GM20000 (cell line): Measurements from ENCODE around the gene STIP1.

Source experiments
- DNase-seq: peaks from one replicate; pipeline ENCODE4 v3.0.0; 2012; ENCODE audit warnings: low spot score
- CTCF ChIP-seq: IDR thresholded peaks from 2 replicates; pipeline ENCODE4 v1.5.1; 2012; ENCODE audit warnings: mild to moderate bottlenecking, control low read depth; ENCODE audit errors: extremely low read depth, missing control alignments

STIP1 gene

GRCh38 chr11:64185693-64186491 lies at the start of gene STIP1:
TSS of gene STIP1 (plus strand) at chr11:64186171. CDS start at chr11:64186262, 91 bp downstream.
- DNase-seq: peak; percentile 99
- TF ChIP-seq CTCF: peak; percentile 19

- TF ChIP-seq CTCF: no peak
- DNase-seq: no peak
These were observed 49.1 kb upstream of the STIP1 start for GRCh38 chr11:64136765-64137441.

GRCh38 chr11:64138398-64138797 lies 47.6 kb upstream of the STIP1 start:
- no peak for DNase-seq
- no peak for TF ChIP-seq CTCF

DNA sequence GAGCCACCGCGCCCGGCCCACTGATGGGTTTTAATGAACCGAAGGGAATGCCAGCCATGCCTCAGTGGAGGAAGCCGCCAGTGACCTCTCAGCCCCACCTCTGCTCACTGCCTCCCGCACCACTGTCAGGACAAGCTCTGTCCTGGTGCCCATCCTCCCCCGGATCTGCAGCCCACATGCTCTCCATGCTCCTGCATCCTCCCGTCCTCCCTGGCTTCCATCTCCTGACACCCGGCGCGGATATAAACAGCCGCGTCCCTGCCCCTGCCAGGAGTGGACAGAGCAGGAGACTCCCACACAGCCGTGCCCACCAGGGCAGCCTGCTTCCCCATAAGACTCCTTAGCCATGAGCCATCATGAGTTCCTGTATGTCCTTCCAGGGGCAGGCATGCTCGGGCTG lies 46.9 kb upstream of the STIP1 start:
- DNase-seq: no peak
- TF ChIP-seq CTCF: no peak

- DNase-seq: no peak
- no peak for TF ChIP-seq CTCF
These were observed 45.9 kb upstream of the STIP1 start for GRCh38 chr11:64140082-64140481.

- no peak for TF ChIP-seq CTCF
- no peak for DNase-seq
These were observed 44.7 kb upstream of the STIP1 start for GRCh38 chr11:64141081-64141783.
